NB4 (cell line): ENCODE measurements around the gene NRBP1.

Source experiments
- CTCF ChIP-seq: IDR thresholded peaks from one replicate; pipeline ENCODE4 v1.5.1; 2012; ENCODE audit warnings: low read depth, low read length
- MAX ChIP-seq: IDR thresholded peaks from 2 replicates; pipeline ENCODE4 v1.6.1; 2011; ENCODE audit warnings: low read depth, low read length
- MYC ChIP-seq: IDR thresholded peaks from 2 replicates; pipeline ENCODE4 v1.6.1; 2011; ENCODE audit warnings: low read depth, low read length
- POLR2A ChIP-seq: IDR thresholded peaks from 2 replicates; pipeline ENCODE4 v1.6.1; 2011; ENCODE audit warnings: mild to moderate bottlenecking; ENCODE audit not compliant: insufficient read length; ENCODE audit errors: extremely low read depth

- no peak for TF ChIP-seq CTCF
- no peak for TF ChIP-seq POLR2A
- no peak for TF ChIP-seq MAX
- TF ChIP-seq MYC: no peak
Observed at GRCh38 chr2:27379383-27379835, 49.0 kb upstream of the NRBP1 start.
